Skin epidermis (tissue), 12 donors: ENCODE data around the gene COPG2.
"Not testable (repeated sequence)": the region's sequence is repeated elsewhere in the genome, so short reads cannot be mapped to it uniquely, and the experiment has no call there.

Experiments
- H3K27ac ChIP-seq, 21 experiments: fragments of 200-600 bp; sonication (generic) in 11 of 21; one replicate each; pipeline ENCODE4 v1.5.0; 2020; ENCODE audit warnings: mild to moderate bottlenecking in 3 of 21, inconsistent platforms in 2 of 21, moderate library complexity in 2 of 21
- H3K4me3 ChIP-seq, 7 experiments: fragments of 200-600 bp; sonication (generic) in 2 of 7; one replicate each; pipeline ENCODE4 v1.5.0; 2020; ENCODE audit warnings: inconsistent platforms in 2 of 7, mild to moderate bottlenecking in 2 of 7, moderate library complexity in 1 of 7

The COPG2 gene

GRCh38 chr7:130585932-130586331 lies 82.6 kb downstream of the COPG2 start:
- H3K4me3 ChIP-seq, H3K27ac ChIP-seq: not testable (repeated sequence)

GRCh38 chr7:130575110-130575509 lies 93.4 kb downstream of the COPG2 start:
- not testable (repeated sequence) for H3K27ac ChIP-seq, H3K4me3 ChIP-seq

GRCh38 chr7:130570144-130570543 lies 98.4 kb downstream of the COPG2 start:
- not testable (repeated sequence) for H3K4me3 ChIP-seq, H3K27ac ChIP-seq

DNA sequence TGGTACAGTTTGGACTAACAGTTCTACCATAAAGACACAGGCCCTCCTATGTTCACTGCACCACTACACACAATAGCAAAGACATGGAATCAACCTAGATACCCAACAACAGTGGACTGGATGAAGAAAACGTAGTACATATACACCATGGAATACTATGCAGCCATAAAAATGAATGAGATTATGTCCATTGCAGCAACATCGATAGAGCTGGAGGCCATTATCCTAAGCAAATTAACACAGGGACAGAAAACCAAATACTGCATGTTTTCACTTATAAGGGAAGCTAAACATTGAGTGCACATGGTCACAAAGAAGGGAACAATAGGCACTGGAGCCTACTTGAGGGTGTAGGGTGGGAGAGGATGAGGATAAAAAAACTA lies 101.7 kb downstream of the COPG2 start:
- no peak overlapping the region for H3K4me3 ChIP-seq
- H3K27ac ChIP-seq: no peak overlapping the region

- Histone ChIP-seq H3K4me3 (no peak overlapping the region), H3K27ac (no peak overlapping the region)
Measured at GRCh38 chr7:130566168-130566897, 102.2 kb downstream of the COPG2 start.

- H3K4me3 ChIP-seq: no peak overlapping the region
- H3K27ac ChIP-seq: no peak overlapping the region
Measured at GRCh38 chr7:130560972-130561371, 107.6 kb downstream of the COPG2 start.

- no peak overlapping the region for H3K4me3 ChIP-seq
- no peak overlapping the region for H3K27ac ChIP-seq
Measured at GRCh38 chr7:130559184-130559583, 109.4 kb downstream of the COPG2 start.

- Histone ChIP-seq H3K4me3 (no peak overlapping the region), H3K27ac (no peak overlapping the region)
Measured at GRCh38 chr7:130554481-130554880, 114.1 kb downstream of the COPG2 start.

DNA sequence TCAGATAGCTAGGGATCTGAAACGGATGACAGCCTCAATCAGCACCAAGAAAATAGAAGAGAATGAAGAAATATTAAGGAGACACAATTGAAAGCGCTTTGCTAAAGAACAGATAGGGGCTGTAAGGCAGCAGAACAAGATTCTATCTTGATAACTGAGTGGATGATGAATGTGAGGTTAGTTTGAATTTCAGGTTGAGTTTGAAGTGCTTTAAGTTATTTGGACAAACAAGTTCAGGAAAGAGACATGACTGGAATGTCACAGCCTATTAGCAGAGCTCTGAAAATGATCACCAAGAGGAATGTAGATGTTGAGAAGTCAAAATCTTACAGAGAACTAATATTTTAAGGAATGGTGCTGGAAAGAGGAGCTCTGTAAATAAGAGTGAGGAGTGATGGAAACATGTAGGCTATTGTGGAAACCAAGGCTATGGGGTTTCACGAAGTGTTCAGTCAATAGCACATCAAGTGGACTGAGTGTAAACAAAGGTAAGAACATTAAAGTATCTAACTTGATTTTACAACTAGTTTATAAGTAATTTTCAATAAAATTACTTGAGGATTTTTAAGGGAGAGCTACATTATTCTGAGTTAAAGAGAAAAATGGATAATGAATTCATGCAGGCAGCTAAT lies 115.0 kb downstream of the COPG2 start:
- no peak overlapping the region for H3K27ac ChIP-seq

GRCh38 chr7:130544356-130544755 lies 124.2 kb downstream of the COPG2 start:
- Histone ChIP-seq H3K4me3 (no peak overlapping the region), H3K27ac (no peak overlapping the region)

More for the DNA sequence above, 115.0 kb downstream of the COPG2 start:
- H3K4me3 ChIP-seq: no peak overlapping the region

DNA sequence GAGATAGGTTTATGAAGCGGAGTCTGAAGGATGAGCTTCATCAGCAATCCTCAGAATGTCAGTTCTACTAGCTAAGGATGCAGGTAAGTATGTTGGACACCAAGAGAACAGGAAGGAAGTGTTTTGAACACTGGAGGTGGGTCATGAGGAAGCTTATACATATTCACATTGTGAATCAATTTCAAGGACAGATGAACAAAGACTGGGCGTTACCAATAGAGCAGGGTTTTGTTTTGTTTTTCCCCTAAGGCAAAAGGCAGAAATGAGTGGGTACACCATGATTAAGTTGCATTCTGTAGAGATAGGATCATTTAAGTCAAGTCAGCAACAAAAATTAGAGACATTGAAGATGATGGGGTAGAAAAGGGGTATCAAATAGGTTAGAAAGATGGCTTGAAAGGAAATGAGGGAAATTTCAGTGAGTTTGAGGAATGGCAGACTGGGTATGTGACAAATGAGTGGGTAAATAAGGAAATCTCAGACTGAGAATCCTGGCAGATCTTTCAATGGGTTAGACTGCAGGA lies 125.0 kb downstream of the COPG2 start:
- no peak overlapping the region for H3K4me3 ChIP-seq
- no peak overlapping the region for H3K27ac ChIP-seq

- not testable (repeated sequence) for H3K27ac ChIP-seq, H3K4me3 ChIP-seq
Measured at GRCh38 chr7:130542297-130542696, 126.3 kb downstream of the COPG2 start.

DNA sequence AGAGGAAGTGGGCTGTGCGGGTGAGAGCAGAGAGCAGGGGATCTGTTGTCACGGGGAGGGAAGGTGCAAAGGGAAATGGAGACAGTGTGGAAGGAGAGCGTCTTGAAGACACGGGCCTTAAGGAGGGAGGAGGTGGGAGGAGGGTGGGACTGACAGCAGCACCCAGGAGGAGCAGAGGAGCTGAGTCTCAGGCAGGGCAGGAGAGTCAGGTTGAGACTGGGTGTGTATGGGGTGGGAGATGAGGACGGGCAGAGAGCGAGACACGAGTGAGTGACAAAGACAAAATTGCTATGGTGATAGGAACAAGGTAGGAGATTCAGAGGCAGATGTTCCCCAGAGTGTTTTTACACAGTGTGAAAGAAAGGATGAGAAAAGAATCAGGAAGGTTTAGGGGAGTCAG lies 127.3 kb downstream of the COPG2 start:
- not testable (repeated sequence) for H3K27ac ChIP-seq, H3K4me3 ChIP-seq

GRCh38 chr7:130537894-130538293 lies 130.7 kb downstream of the COPG2 start:
- not testable (repeated sequence) for H3K4me3 ChIP-seq

DNA sequence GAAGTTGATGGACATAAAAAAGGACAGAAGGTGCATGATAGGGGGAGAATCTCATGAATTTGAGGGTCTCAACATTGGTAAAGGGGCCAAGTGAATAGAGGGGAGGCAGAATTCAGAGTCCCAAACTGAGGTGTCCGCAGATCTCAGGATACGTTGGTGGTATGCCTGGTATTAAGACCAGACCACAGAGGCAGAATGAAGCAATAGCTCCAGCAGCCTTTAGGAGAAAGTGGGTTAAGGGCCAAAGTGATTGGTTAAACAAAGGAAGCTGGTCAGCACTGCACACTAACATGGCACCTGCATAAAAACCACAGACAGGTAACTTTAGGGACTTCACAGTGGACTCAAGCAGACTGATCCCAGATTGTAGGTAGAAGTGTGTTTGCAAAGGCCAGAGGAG lies 139.1 kb downstream of the COPG2 start:
- Histone ChIP-seq H3K4me3 (no peak overlapping the region), H3K27ac (no peak overlapping the region)

More at GRCh38 chr7:130537894-130538293, 130.7 kb downstream of the COPG2 start:
- H3K27ac ChIP-seq: not testable (repeated sequence)

DNA sequence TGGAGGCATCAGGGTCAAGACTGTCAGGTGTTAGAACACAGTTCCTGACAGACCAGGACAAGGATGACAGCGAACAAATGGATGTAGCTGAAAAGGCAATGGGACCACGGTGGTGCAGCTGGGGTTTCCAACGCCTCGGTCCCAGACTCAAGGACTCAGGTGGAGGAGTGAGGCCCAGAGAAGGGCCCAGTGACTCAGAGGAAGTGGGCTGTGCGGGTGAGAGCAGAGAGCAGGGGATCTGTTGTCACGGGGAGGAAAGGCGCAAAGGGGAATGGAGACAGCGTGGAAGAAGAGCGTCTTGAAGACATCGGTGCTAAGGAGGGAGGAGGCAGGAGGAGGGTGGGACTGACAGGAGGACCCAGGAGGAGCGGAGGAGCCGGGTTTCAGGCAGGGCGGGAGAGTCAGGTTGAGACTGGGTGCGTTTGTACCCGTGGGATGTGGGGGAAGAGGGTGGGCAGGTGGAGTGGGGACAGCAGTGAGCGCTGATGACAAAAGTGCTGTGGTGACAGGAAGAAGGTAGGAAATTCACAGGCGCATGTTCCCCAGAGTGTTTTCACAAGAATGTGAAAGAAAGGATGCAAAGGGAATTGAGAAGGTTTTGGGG lies 140.7 kb downstream of the COPG2 start:
- H3K4me3 ChIP-seq, H3K27ac ChIP-seq: not testable (repeated sequence)

DNA sequence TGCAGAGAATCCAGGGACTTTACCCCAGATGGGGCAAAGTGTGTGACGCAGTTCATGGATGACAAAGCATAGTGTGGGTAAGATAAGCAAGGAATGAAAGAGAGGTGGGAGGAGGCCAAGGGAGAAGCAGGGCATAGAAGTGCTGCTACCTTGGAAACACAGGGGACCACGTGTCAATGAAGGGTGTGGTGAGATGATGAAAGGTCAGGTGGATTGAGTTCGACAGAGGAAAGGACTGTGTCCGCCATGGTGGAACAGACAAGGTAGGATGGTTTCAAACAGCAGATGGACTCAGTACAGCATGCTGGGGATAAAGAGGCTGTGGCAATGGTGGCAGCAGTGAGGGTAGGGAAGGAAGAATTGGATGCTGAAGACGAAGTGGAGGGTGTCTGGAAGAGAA lies 143.9 kb downstream of the COPG2 start:
- no peak overlapping the region for H3K27ac ChIP-seq
- no peak overlapping the region for H3K4me3 ChIP-seq

- H3K4me3 ChIP-seq, H3K27ac ChIP-seq: not testable (repeated sequence)
Measured at GRCh38 chr7:130523519-130524125, 144.9 kb downstream of the COPG2 start.

GRCh38 chr7:130521258-130521951 lies 147.1 kb downstream of the COPG2 start:
- Histone ChIP-seq H3K27ac (no peak overlapping the region), H3K4me3 (no peak overlapping the region)
